Upper lobe of right lung (tissue), 1 donor: ENCODE results near the gene TRIML1. TPM values are rescaled to one million over a fixed set of nuclear protein-coding genes. Genes with fewer than 3 reads are reported as not detected.
"Not testable (repeated sequence)": the region's sequence is repeated elsewhere in the genome, so short reads cannot be mapped to it uniquely, and the experiment has no call there.

Experiments used
- ATAC-seq: fragments of 200-7000 bp; cut with Tn5 transposase; one replicate; pipeline ENCODE4 v1.9.1; 2020; ENCODE audit warnings: mild to moderate bottlenecking, moderate library complexity
- DNase-seq: peaks from one replicate; pipeline ENCODE4 v3.0.0-alpha.2; 2020
- H3K27ac ChIP-seq: fragments of 200-600 bp; one replicate; pipeline ENCODE4 v1.8.0; 2022
- H3K27me3 ChIP-seq: fragments of 200-600 bp; one replicate; pipeline ENCODE4 v1.8.0; 2022; ENCODE audit warnings: mild to moderate bottlenecking
- H3K36me3 ChIP-seq: fragments of 200-600 bp; one replicate; pipeline ENCODE4 v1.8.0; 2022
- H3K4me1 ChIP-seq: fragments of 200-600 bp; one replicate; pipeline ENCODE4 v1.8.0; 2022
- H3K4me3 ChIP-seq: fragments of 200-600 bp; one replicate; pipeline ENCODE4 v1.8.0; 2022; ENCODE audit warnings: mild to moderate bottlenecking
- H3K9me3 ChIP-seq: fragments of 200-600 bp; one replicate; pipeline ENCODE4 v1.8.0; 2022
- CTCF ChIP-seq: fragments of 200-600 bp; IDR thresholded peaks from one replicate; pipeline ENCODE4 v1.8.0; 2022; ENCODE audit warnings: antibody characterized with exemption
- intact Hi-C: fragments of 100-400 bp; cut with DNase I; formaldehyde crosslinking; loops from one replicate; pipeline ENCODE4 v1.11.0; 2022
- total RNA-seq: library from RNA; stranded (reverse); fragmentation: NEBNext Ultra II Directional; extraction: Animal tissue kit (Norgen Biotek cat#: 25700); gene quantifications from one replicate; pipeline ENCODE4 v1.2.1, GENCODE V29; 2021
- donor health status: DM: no; HTN: yes; CAD: no; lungs with severe emphysema.

The TRIML1 gene
- total RNA-seq, 1 donor from 2014 or later = not detected

GRCh38 chr4:188158336-188158735, 19.1 kb downstream of the TRIML1 start:
- Histone ChIP-seq H3K36me3 (no peaks in the 10 kb centered on the region), H3K27me3 (no peaks in the 10 kb centered on the region), H3K9me3 (no peaks in the 10 kb centered on the region), H3K4me3 (no peak overlapping the region), H3K27ac (no peak overlapping the region), H3K4me1 (no peaks in the 10 kb centered on the region)
- DNase-seq (no peak), ATAC-seq (no peak)
- TF ChIP-seq CTCF = no peak
- intact Hi-C loops = no loop called here

DNA sequence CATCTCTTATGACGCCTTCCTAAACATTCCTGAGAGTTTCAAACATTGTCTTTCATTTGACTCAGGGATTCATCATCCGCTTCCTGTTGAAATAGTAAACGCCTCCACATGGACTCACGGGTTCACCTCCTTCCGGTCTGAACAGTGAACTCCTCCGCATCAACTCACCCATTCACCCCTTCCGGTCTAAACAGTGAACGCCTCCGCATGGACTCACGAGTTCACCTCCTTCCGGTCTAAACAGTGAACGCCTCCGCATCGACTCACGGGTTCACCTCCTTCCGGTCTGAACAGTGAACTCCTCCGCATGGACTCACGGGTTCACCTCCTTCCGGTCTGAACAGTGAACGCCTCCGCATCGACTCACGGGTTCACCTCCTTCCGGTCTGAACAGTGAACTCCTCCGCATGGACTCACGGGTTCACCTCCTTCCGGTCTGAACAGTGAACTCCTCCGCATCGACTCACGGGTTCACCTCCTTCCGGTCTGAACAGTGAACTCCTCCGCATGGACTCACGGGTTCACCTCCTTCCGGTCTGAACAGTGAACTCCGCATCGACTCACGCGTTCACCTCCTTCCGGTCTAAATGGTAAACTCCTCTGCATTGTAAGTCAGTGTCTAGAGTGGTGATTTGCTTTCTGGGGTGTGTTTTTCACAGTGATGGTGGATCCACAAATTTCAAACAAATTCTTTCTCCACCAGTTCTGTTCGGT, 20.4 kb downstream of the TRIML1 start:
- H3K4me1 ChIP-seq, H3K4me3 ChIP-seq, H3K36me3 ChIP-seq, DNase-seq, ATAC-seq, H3K27me3 ChIP-seq, H3K27ac ChIP-seq, H3K9me3 ChIP-seq, intact Hi-C loops: not testable (repeated sequence)

GRCh38 chr4:188160406-188160805, 21.2 kb downstream of the TRIML1 start:
- no peak for TF ChIP-seq CTCF
- Histone ChIP-seq H3K9me3 (no peaks in the 10 kb centered on the region), H3K4me3 (no peak overlapping the region), H3K36me3 (no peaks in the 10 kb centered on the region), H3K27ac (no peak overlapping the region), H3K4me1 (no peaks in the 10 kb centered on the region), H3K27me3 (no peaks in the 10 kb centered on the region)
- intact Hi-C loops = no loop called here
- no peak for ATAC-seq
- DNase-seq = no peak

- Histone ChIP-seq H3K4me1 (no peaks in the 10 kb centered on the region), H3K4me3 (no peak overlapping the region), H3K27ac (no peak overlapping the region), H3K36me3 (no peaks in the 10 kb centered on the region), H3K27me3 (no peaks in the 10 kb centered on the region), H3K9me3 (no peaks in the 10 kb centered on the region)
- no peak for TF ChIP-seq CTCF
- ATAC-seq (no peak), DNase-seq (no peak)
- intact Hi-C loops = no loop called here
Measured at GRCh38 chr4:188161167-188161566, 21.9 kb downstream of the TRIML1 start.

DNA sequence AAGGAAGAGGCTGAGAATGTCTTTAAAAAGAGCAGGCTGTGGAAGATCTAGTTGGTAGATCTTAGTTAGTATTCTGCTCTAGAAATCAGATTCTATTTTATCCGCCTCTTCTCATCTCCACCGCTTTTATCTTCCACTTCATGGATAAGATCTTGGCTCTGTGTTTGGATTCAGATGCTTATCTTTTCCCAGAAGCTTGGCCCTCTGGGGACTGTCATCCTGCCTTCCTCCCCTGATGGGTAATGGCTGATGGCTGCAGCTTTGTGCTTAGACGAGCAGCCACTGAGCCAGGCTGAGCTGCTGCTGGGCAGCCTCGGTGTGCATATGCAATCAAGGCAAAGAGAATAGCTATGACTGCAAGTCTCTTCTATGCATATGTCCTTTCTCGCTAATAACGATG, 23.5 kb downstream of the TRIML1 start:
- H3K36me3 ChIP-seq = no peaks in the 10 kb centered on the region
- H3K27ac ChIP-seq = no peak overlapping the region
- ATAC-seq (no peak), DNase-seq (no peak)
- H3K9me3 ChIP-seq = no peaks in the 10 kb centered on the region
- intact Hi-C loops = no loop called here
- H3K4me3 ChIP-seq = no peak overlapping the region
- H3K27me3 ChIP-seq = no peaks in the 10 kb centered on the region
- TF ChIP-seq CTCF = no peak
- H3K4me1 ChIP-seq = no peaks in the 10 kb centered on the region

- no peaks in the 10 kb centered on the region for H3K27me3 ChIP-seq
- TF ChIP-seq CTCF = no peak
- no peaks in the 10 kb centered on the region for H3K4me1 ChIP-seq
- H3K27ac ChIP-seq = no peak overlapping the region
- DNase-seq (no peak), ATAC-seq (no peak)
- H3K4me3 ChIP-seq = no peak overlapping the region
- intact Hi-C loops = no loop called here
- no peaks in the 10 kb centered on the region for H3K9me3 ChIP-seq
- no peaks in the 10 kb centered on the region for H3K36me3 ChIP-seq
Measured at GRCh38 chr4:188168726-188169373, 29.6 kb downstream of the TRIML1 start.
